GM23248 (cell line): ENCODE measurements around the gene NR2C2. TPM values are rescaled to one million over a fixed set of nuclear protein-coding genes. Genes with fewer than 3 reads are reported as not detected.

Experiments used
- DNase-seq: peaks from one replicate; pipeline ENCODE4 v3.0.0-alpha.2; 2015
- H2AFZ ChIP-seq: fragments of 200-600 bp; sonication (generic); 2 replicates; pipeline ENCODE4 v1.6.1; 2016; ENCODE audit warnings: antibody characterized with exemption
- H3F3A ChIP-seq: fragments of 200-600 bp; sonication (generic); 2 replicates; pipeline ENCODE4 v1.6.1; 2016; ENCODE audit warnings: mild to moderate bottlenecking, antibody characterized with exemption, mixed run types; ENCODE audit not compliant: insufficient read depth
- H3K27ac ChIP-seq: fragments of 200-600 bp; sonication (generic); 2 replicates; pipeline ENCODE4 v1.5.1; 2016; ENCODE audit warnings: mild to moderate bottlenecking
- H3K27me3 ChIP-seq: fragments of 200-600 bp; sonication (generic); replicated peaks from 2 replicates; pipeline ENCODE4 v1.6.1; 2016; ENCODE audit warnings: mild to moderate bottlenecking; ENCODE audit not compliant: insufficient read depth
- H3K36me3 ChIP-seq: fragments of 200-600 bp; sonication (generic); 2 replicates; pipeline ENCODE4 v1.6.1; 2016; ENCODE audit warnings: low read depth, mild to moderate bottlenecking
- H3K4me1 ChIP-seq: fragments of 200-600 bp; sonication (generic); 2 replicates; pipeline ENCODE4 v1.6.1; 2016; ENCODE audit warnings: mild to moderate bottlenecking; ENCODE audit not compliant: insufficient read depth
- H3K4me2 ChIP-seq: fragments of 200-600 bp; sonication (generic); one replicate; pipeline ENCODE4 v1.6.1; 2016; ENCODE audit warnings: mild to moderate bottlenecking; ENCODE audit not compliant: unreplicated experiment
- H3K4me3 ChIP-seq: fragments of 200-600 bp; sonication (generic); 2 replicates; pipeline ENCODE4 v1.5.1; 2016; ENCODE audit warnings: mild to moderate bottlenecking
- H3K79me2 ChIP-seq: fragments of 200-600 bp; sonication (generic); 2 replicates; pipeline ENCODE4 v1.6.1; 2016; ENCODE audit warnings: mild to moderate bottlenecking; ENCODE audit not compliant: insufficient read depth
- H3K9ac ChIP-seq: fragments of 200-600 bp; sonication (generic); 2 replicates; pipeline ENCODE4 v1.6.1; 2016; ENCODE audit warnings: mild to moderate bottlenecking
- H3K9me2 ChIP-seq: fragments of 200-600 bp; sonication (generic); 2 replicates; pipeline ENCODE4 v1.6.1; 2016; ENCODE audit warnings: mixed run types, mild to moderate bottlenecking, moderate library complexity; ENCODE audit not compliant: insufficient read depth
- H3K9me3 ChIP-seq: fragments of 200-600 bp; sonication (generic); one replicate; pipeline ENCODE4 v1.6.1; 2017; ENCODE audit warnings: low read depth
- H4K20me1 ChIP-seq: fragments of 200-600 bp; sonication (generic); 2 replicates; pipeline ENCODE4 v1.6.0; 2016; ENCODE audit not compliant: insufficient read depth
- EZH2 ChIP-seq: fragments of 200-600 bp; sonication (generic); IDR thresholded peaks from 2 replicates; pipeline ENCODE4 v1.6.1; 2018; ENCODE audit warnings: antibody characterized with exemption, mild to moderate bottlenecking; ENCODE audit not compliant: insufficient read depth, poor library complexity, severe bottlenecking
- EZH2phosphoT487 ChIP-seq: fragments of 200-600 bp; sonication (generic); IDR thresholded peaks from 2 replicates; pipeline ENCODE4 v1.6.1; 2018; ENCODE audit warnings: antibody characterized with exemption, moderate library complexity, mild to moderate bottlenecking, low read depth; ENCODE audit not compliant: insufficient read depth
- WGBS, 2 experiments: methylation state at CpG; one replicate each; pipeline ENCODE4 v1.1.6; 2015 to 2017; ENCODE audit warnings: low lambda C conversion rate in 2 of 2, low coverage in 1 of 2; ENCODE audit errors: missing lambda C conversion rate in 2 of 2; 5-methylcytosine and 5-hydroxymethylcytosine counted together
- in situ Hi-C: fragments of 300-500 bp; cut with MboI; formaldehyde crosslinking; loops from 2 replicates; pipeline ENCODE4 v1.15.0; 2020
- polyA plus RNA-seq: library from polyadenylated mRNA; unstranded; fragments of >200 nt; fragmentation: Nextera tagmentation; extraction: Ambion mirVana; gene quantifications from 2 replicates; pipeline ENCODE4 v1.2.1, GENCODE V29; 2016
- total RNA-seq: library from RNA; depleted of rRNA; stranded (reverse); fragments of >200 nt; shearing (Covaris generic); gene quantifications from 2 replicates; pipeline ENCODE4 v1.2.3, GENCODE V29; 2014

The NR2C2 gene
- total and polyA plus RNA-seq, 2 experiments from 2014 or later: 9.6 to 27.5 TPM

DNA sequence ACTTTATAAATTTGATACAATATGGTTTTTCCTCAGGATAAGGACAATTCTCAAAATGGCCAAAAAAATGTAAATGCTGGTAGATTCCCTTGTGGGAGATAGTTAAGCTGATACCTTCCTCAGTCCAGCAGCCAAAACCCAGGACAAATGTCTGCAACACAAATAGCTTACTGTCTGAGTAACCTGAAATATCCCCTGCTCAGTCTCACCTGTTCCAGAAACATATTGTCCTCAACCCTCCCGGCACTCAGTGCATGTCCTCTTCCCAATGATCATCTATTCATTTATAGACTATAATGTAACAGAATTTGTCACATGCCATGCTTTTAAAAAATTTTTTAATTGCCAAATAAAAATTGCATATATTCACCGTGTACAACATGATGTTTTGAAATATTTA, 139.3 kb downstream of the NR2C2 start:
- H3K9ac ChIP-seq: no peak overlapping the region
- H3K36me3 ChIP-seq: peaks cover 37% of the 10 kb centered on the region
- H3F3A ChIP-seq: 0 out of 2 replicates have a peak, but pooled peaks cover 10% of the 10 kb centered on the region
- no peak overlapping the region for H2AFZ ChIP-seq
- H3K27ac ChIP-seq: no peak overlapping the region
- no peaks in the 10 kb centered on the region for H4K20me1 ChIP-seq
- H3K9me3 ChIP-seq: no peaks in the 10 kb centered on the region
- no peak overlapping the region for H3K4me2 ChIP-seq
- TF ChIP-seq EZH2 (no peak), EZH2phosphoT487 (no peak)
- in situ Hi-C loops: no loop called here
- no peaks in the 10 kb centered on the region for H3K9me2 ChIP-seq
- DNase-seq: no peak
- no peaks in the 10 kb centered on the region for H3K27me3 ChIP-seq
- H3K4me1 ChIP-seq: 0 out of 2 replicates have a peak, but pooled peaks cover 3% of the 10 kb centered on the region
- H3K79me2 ChIP-seq: 0 out of 2 replicates have a peak, but pooled peaks cover 4% of the 10 kb centered on the region
- 94 to 96% methylated on average over 2 of the region's 2 CpGs for WGBS, 2 experiments
- no peak overlapping the region for H3K4me3 ChIP-seq

DNA sequence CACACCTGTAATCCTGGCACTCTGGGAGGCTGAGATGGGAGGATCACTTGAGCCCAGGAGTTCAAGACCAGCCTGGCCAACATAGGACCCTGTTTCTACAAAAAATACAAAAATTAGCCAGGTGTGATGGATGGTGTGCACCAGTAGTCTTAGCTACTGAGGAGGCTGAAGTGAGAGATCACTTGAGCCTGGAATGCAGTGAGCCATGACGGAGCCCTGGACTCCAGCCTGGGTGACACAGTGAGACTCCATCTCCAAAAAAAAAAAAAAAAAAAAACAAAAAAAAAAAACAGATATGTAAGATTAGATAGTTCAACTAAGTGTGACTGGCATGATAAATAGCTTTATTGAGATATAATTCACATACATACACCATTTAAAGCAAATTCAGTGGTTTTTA, 141.8 kb downstream of the NR2C2 start:
- Histone ChIP-seq H3K4me2 (no peak overlapping the region), H2AFZ (no peak overlapping the region), H3F3A (no peaks in the 10 kb centered on the region), H3K36me3 (peaks cover 35% of the 10 kb centered on the region), H3K9me3 (no peaks in the 10 kb centered on the region), H3K27ac (no peak overlapping the region), H4K20me1 (no peaks in the 10 kb centered on the region), H3K9me2 (no peaks in the 10 kb centered on the region), H3K4me3 (no peak overlapping the region), H3K79me2 (0 out of 2 replicates have a peak, but pooled peaks cover 4% of the 10 kb centered on the region), H3K9ac (no peak overlapping the region), H3K27me3 (no peaks in the 10 kb centered on the region), H3K4me1 (no peaks in the 10 kb centered on the region)
- in situ Hi-C loops: no loop called here
- no peak for DNase-seq
- TF ChIP-seq EZH2: no peak
- TF ChIP-seq EZH2phosphoT487: no peak
- WGBS, 2 experiments: 88 to 100% methylated on average over 1 of the region's 1 CpG

DNA sequence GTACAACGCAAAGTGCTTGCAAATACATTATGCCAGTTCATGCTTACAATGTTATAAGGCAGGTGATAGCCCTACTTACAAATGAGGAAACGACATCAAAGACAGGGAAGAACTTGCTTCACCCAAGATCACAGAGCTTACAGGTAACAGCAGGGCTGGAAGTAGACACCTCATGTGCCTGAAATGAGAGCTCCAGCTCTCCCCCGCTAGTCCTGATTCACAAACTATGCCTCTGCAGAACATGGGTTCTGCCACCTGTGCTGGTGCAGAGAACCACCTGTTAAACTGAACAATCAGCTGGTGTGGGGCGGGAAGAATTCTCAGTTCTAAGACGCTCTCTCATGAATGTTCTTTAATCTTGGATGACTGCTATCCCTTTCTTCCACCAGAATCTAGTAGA, 144.2 kb downstream of the NR2C2 start:
- H3K27ac ChIP-seq: no peak overlapping the region
- peaks cover 16% of the 10 kb centered on the region for H3K79me2 ChIP-seq
- H3K4me3 ChIP-seq: no peak overlapping the region
- in situ Hi-C loops: no loop called here
- no peak overlapping the region for H3K9ac ChIP-seq
- no peak for TF ChIP-seq EZH2phosphoT487
- TF ChIP-seq EZH2: no peak
- peaks cover 37% of the 10 kb centered on the region for H3K36me3 ChIP-seq
- H3K4me2 ChIP-seq: no peak overlapping the region
- no peak overlapping the region for H2AFZ ChIP-seq
- H3K4me1 ChIP-seq: no peaks in the 10 kb centered on the region
- no peaks in the 10 kb centered on the region for H4K20me1 ChIP-seq
- H3K27me3 ChIP-seq: no peaks in the 10 kb centered on the region
- no peak for DNase-seq
- H3K9me2 ChIP-seq: no peaks in the 10 kb centered on the region
- H3K9me3 ChIP-seq: no peaks in the 10 kb centered on the region
- H3F3A ChIP-seq: no peaks in the 10 kb centered on the region
- WGBS, 2 experiments: 78 to 79% methylated on average over 5 of the region's 5 CpGs

DNA sequence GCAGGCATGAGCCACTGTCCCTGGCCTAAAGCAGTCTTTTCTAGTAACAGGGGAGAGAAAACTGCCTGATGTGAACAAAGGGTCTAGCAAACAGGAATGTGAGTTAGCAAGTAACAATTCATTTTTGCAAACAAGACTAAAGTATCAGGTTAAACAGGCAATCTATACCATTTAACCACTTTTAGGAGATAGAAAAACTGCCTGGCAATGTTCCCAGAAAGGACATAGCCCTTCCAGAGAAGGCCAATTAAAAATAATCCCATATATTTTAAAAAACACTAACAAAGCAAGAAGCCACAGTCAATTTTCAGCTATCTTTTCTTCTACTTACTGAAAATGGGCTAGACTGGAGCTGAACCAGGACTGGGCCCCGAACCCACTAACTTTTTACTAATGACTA, 145.3 kb downstream of the NR2C2 start:
- Histone ChIP-seq H3F3A (no peaks in the 10 kb centered on the region), H3K27me3 (no peaks in the 10 kb centered on the region), H3K9me2 (no peaks in the 10 kb centered on the region), H3K9ac (no peak overlapping the region), H2AFZ (no peak overlapping the region), H3K9me3 (no peaks in the 10 kb centered on the region), H3K4me3 (no peak overlapping the region), H4K20me1 (no peaks in the 10 kb centered on the region), H3K79me2 (peaks cover 27% of the 10 kb centered on the region), H3K27ac (no peak overlapping the region), H3K36me3 (peaks cover 34% of the 10 kb centered on the region), H3K4me2 (no peak overlapping the region), H3K4me1 (peaks cover 2% of the 10 kb centered on the region; the same call in 1 of the 2 replicates)
- no peak for DNase-seq
- TF ChIP-seq EZH2 (no peak), EZH2phosphoT487 (no peak)
- WGBS, 2 experiments: 100% methylated on average over 1 of the region's 1 CpG
- in situ Hi-C loops: no loop called here

DNA sequence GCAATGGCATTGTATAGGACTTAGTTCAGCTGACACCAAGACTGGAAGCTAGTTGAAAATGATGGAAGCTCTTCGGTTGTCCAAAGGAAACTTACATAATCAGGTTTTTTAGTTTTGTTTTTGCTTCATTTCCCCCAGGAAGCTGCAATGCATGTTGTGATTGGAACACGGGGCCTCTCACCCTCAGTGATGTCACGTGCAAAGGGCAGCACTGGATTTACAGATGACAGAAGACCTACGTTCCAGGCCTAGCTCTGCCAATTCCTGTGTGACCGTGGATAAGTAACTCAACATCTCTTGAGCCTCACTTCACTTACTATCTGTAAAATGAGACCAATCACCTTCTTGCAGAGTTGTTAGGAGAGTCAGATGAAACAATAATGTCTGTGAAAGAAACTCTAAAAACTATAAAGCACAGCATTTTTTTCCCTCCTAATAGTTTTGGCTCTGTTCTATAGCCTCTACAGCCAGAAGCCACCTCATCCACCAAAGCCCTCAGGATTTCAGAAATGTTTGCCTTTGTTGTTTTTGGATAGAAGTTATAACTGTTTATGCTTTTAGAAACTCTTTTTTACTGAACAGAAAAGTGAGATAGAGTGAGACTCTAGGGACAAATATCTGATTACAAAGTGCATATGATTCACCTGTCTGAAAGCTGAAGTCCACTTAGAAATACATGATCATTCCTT, 146.9 kb downstream of the NR2C2 start:
- H4K20me1 ChIP-seq: no peaks in the 10 kb centered on the region
- H3K4me1 ChIP-seq: peaks cover 6% of the 10 kb centered on the region; the same call in 1 of the 2 replicates
- H3K36me3 ChIP-seq: peaks cover 34% of the 10 kb centered on the region
- DNase-seq: no peak
- no peak overlapping the region for H3K4me2 ChIP-seq
- H3F3A ChIP-seq: no peaks in the 10 kb centered on the region
- 74 to 81% methylated on average over 5 of the region's 5 CpGs for WGBS, 2 experiments
- no peak overlapping the region for H3K27ac ChIP-seq
- H3K9ac ChIP-seq: no peak overlapping the region
- H3K9me2 ChIP-seq: no peaks in the 10 kb centered on the region
- no peaks in the 10 kb centered on the region for H3K9me3 ChIP-seq
- peaks cover 40% of the 10 kb centered on the region for H3K79me2 ChIP-seq
- H3K4me3 ChIP-seq: no peak overlapping the region
- in situ Hi-C loops: no loop called here
- no peak overlapping the region for H2AFZ ChIP-seq
- TF ChIP-seq EZH2: no peak
- TF ChIP-seq EZH2phosphoT487: no peak
- no peaks in the 10 kb centered on the region for H3K27me3 ChIP-seq
